Panc1 (cell line): Measurements from ENCODE around the gene HEG1.

Source experiments
- CTCF ChIP-seq: fragments of 450-650 bp; IDR thresholded peaks from 2 replicates; pipeline ENCODE4 v1.5.1; 2017; ENCODE audit warnings: mild to moderate bottlenecking
- POLR2AphosphoS5 ChIP-seq: IDR thresholded peaks from 2 replicates; pipeline ENCODE4 v1.6.1; 2012; ENCODE audit warnings: mild to moderate bottlenecking, low read depth, low read length, moderate library complexity
- REST ChIP-seq, 2 experiments: IDR thresholded peaks; 2 replicates each; pipeline ENCODE4 v1.6.1; 2011 to 2012; ENCODE audit warnings: low read depth in 2 of 2, control low read depth in 1 of 2, low read length in 1 of 2, mild to moderate bottlenecking in 1 of 2, moderate library complexity in 1 of 2; ENCODE audit not compliant: insufficient read depth in 1 of 2
- SIN3A ChIP-seq: IDR thresholded peaks from 2 replicates; pipeline ENCODE4 v1.6.1; 2012; ENCODE audit warnings: low read depth, mild to moderate bottlenecking, low read length, moderate library complexity, borderline replicate concordance; ENCODE audit not compliant: insufficient read depth
- TCF7L2 ChIP-seq: IDR thresholded peaks from 2 replicates; pipeline ENCODE4 v1.6.1; 2011; ENCODE audit warnings: mild to moderate bottlenecking, low read depth, low read length, inconsistent platforms

- no peak for TF ChIP-seq CTCF
- TF ChIP-seq TCF7L2, result no peak
- TF ChIP-seq REST (IDR thresholded peaks at IDR 0.05; ENCODE audit: insufficient read depth in 1 of 2, low read depth in 2 of 2, low read length in 1 of 2), result no peak
- TF ChIP-seq POLR2AphosphoS5, result no peak
- TF ChIP-seq SIN3A, result no peak
Observed at GRCh38 chr3:124962403-124962940, 93.3 kb downstream of the HEG1 start.
